Activated CD8-positive, alpha-beta T cell treated with anti-CD3 and anti-CD28 coated beads, Interleukin-2, amount 10 ng/mL, durations not matched to agents 7 days and 5 days (primary cell): ENCODE results near the gene TULP4. TPM values are rescaled to one million over a fixed set of nuclear protein-coding genes. Genes with fewer than 3 reads are reported as not detected.
"Not testable (repeated sequence)": the region's sequence is repeated elsewhere in the genome, so short reads cannot be mapped to it uniquely, and the experiment has no call there.

Experiments
- ATAC-seq: fragments of 150-1000 bp; cut with Tn5 transposase; one replicate; pipeline ENCODE4 v1.10.0; 2021; ENCODE audit warnings: moderate library complexity
- CTCF ChIA-PET: fragments of 350-600 bp; sonication (Branson Sonifier 250); formaldehyde crosslinking; loops from one replicate; lab custom pipeline; 2021; ENCODE audit warnings: antibody characterized with exemption; lab: Charles Lee
- POLR2A ChIA-PET: fragments of 350-600 bp; sonication (Branson Sonifier 250); formaldehyde crosslinking; loops from one replicate; lab custom pipeline; 2021; ENCODE audit warnings: antibody characterized with exemption; lab: Charles Lee
- DNase-seq: peaks from one replicate; pipeline ENCODE4 v3.0.0-alpha.2; 2020
- H3K27ac Mint-ChIP-seq: one replicate; pipeline ENCODE4 v1.8.0; 2021; ENCODE audit warnings: mild to moderate bottlenecking, mixed read lengths
- H3K27me3 Mint-ChIP-seq: one replicate; pipeline ENCODE4 v1.8.0; 2021; ENCODE audit warnings: low read depth, mixed read lengths
- H3K36me3 Mint-ChIP-seq: one replicate; pipeline ENCODE4 v1.8.0; 2021; ENCODE audit warnings: low read depth, mixed read lengths
- H3K4me1 Mint-ChIP-seq: one replicate; pipeline ENCODE4 v1.8.0; 2021; ENCODE audit warnings: low read depth, mixed read lengths
- H3K4me3 Mint-ChIP-seq: one replicate; pipeline ENCODE4 v1.8.0; 2021; ENCODE audit warnings: mild to moderate bottlenecking, mixed read lengths
- H3K9me3 Mint-ChIP-seq: one replicate; pipeline ENCODE4 v1.8.0; 2022; ENCODE audit warnings: mixed read lengths; ENCODE audit not compliant: insufficient read depth
- total RNA-seq, 2 experiments: library from RNA; stranded (reverse); gene quantifications; one replicate each; pipeline ENCODE4 v1.2.3, GENCODE V29; 2021

TULP4 gene
- total RNA-seq, 2 experiments from 2014 or later = 29.6 to 33.9 TPM

DNA sequence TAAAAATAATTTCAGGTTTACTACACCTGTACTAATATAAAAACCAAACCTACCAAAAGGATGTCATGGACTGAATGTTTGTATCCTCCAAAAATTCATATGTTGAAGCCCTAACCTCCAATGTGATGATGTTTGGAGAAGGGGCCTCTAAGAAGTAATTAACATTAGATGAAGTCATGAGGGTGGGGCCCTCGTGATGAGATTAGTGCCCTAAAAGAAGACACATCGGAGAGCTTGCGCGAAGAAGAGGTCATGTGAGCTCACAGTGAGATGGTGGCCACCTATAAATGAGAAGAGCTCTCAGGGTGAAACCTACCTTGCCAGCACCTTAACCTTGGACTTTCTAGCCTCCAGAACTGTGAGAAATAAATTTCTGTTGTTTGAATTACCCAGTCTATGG, 20.8 kb downstream of the TULP4 start:
- no peak overlapping the region for H3K27ac Mint-ChIP-seq
- DNase-seq (no peak), ATAC-seq (no peak)
- H3K4me1 Mint-ChIP-seq = no peaks in the 10 kb centered on the region
- H3K36me3 Mint-ChIP-seq = peaks cover 14% of the 10 kb centered on the region
- ChIA-PET POLR2A (no interaction called here), CTCF (interaction anchor here (1.3 kb wide), 1 partner anchor 119 kb away, joined by 3 read pairs; no protein-coding TSS in a partner anchor)
- no peak overlapping the region for H3K4me3 Mint-ChIP-seq
- H3K9me3 Mint-ChIP-seq = peaks cover 3% of the 10 kb centered on the region
- H3K27me3 Mint-ChIP-seq = no peaks in the 10 kb centered on the region

DNA sequence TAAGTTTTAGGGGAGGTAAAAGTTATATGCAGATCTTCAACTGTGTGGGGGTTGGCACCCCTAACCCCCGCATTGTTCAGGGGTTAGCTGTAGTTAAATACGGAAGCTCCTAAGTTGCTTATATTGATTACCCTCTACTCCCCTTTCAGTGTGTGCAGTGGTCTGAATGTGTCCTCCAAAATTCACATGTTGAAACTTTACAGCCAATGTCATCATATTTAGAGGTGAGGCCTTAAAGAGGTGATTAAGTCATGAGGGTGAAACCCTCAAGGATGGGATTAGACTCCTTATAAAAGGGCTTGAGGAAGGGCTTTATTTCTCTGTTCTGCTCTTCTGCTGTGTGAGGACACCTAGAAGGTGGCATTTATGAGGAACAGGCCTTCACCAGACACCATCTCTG, 22.3 kb downstream of the TULP4 start:
- no peak for DNase-seq
- no peak overlapping the region for H3K4me3 Mint-ChIP-seq
- H3K36me3 Mint-ChIP-seq = peaks cover 14% of the 10 kb centered on the region
- peaks cover 3% of the 10 kb centered on the region for H3K9me3 Mint-ChIP-seq
- H3K27me3 Mint-ChIP-seq = no peaks in the 10 kb centered on the region
- ATAC-seq = no peak
- no peaks in the 10 kb centered on the region for H3K4me1 Mint-ChIP-seq
- no peak overlapping the region for H3K27ac Mint-ChIP-seq
- ChIA-PET CTCF (no interaction called here), POLR2A (no interaction called here)

DNA sequence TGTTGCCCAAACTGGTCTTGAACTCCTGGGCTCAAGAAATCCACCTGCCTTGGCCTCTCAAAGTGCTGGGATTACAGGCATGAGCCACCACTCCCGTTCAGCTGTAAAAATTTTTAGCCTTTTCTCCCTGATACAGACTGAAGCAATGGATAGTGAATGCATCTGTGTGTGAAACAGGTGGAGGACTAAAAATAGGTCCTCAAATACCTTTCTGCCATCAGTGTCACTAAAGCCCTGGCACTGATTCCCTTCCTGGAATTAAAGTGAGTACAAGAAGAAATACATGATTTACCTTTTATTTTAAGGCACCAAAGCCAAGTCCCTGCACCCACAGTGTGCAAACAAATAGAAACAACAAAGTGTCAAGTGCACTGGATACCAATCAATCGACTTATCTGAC, 25.1 kb downstream of the TULP4 start:
- DNase-seq (no peak), ATAC-seq (no peak)
- POLR2A ChIA-PET = no interaction called here
- Mint-ChIP-seq H3K27me3 (no peaks in the 10 kb centered on the region), H3K4me1 (no peaks in the 10 kb centered on the region), H3K9me3 (peaks cover under 1% of the 10 kb centered on the region), H3K36me3 (peaks cover 12% of the 10 kb centered on the region), H3K4me3 (no peak overlapping the region), H3K27ac (no peak overlapping the region)
- CTCF ChIA-PET = no interaction called here

DNA sequence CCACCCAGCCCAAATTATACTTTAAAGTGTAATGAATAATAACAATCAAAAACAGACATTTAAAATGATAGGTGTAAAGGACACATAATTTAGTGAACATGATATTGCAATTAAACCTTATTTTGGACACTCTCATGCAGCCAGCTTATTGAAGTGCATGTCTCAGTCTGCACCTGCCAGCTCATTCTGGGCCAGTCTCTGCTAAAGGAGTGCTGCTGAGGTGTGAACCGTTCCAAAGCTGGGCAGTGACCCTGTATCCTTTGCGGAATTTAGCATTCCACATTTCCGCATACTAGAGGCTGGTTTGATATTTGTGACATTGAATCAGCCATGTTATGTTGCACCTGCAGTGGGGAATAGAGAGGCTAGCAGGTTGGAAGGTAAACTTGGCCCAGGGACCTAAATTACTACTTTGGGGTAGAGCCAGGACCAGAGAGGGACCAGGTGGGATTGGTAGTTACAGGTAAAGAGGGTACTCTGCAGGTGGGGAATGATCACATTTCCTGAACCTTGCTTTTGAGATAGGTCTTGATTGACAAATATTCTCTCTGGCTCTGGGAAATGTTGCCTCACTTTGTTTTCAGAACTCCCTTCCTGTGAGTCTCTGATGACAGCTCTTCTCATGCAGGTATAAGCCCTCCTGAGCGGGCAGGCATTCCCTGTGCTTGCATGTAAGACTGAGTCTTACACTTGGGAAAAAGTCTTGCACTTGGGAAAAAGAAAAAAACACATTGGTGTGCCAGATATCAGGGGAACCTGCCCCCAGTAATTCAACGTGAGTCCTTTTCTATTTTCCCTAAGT, 26.2 kb downstream of the TULP4 start:
- H3K27ac Mint-ChIP-seq = no peak overlapping the region
- ChIA-PET CTCF (no interaction called here), POLR2A (no interaction called here)
- ATAC-seq (no peak), DNase-seq (no peak)
- no peaks in the 10 kb centered on the region for H3K9me3 Mint-ChIP-seq
- H3K4me3 Mint-ChIP-seq = no peak overlapping the region
- H3K27me3 Mint-ChIP-seq = no peaks in the 10 kb centered on the region
- no peaks in the 10 kb centered on the region for H3K4me1 Mint-ChIP-seq
- H3K36me3 Mint-ChIP-seq = peaks cover 3% of the 10 kb centered on the region

DNA sequence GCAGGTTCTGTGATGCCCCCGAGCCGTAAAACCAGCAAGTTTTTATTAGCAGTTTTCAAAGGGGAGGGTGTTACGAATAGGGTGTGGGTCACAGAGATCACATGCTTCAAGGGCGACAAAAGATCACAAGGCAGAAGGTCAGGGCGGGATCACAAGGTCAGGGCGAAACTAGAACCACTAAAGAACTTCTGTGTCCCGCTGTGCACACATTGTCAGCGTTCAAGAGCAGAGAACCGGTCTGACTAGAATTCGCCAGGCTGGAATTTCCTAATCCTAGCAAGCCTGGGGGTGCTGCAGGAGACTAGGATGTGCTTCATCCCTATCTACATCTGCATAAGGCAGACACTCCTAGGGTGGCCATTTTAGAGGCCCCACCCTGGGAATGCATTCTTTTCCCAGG, 26.9 kb downstream of the TULP4 start:
- ATAC-seq, H3K4me1 Mint-ChIP-seq, H3K4me3 Mint-ChIP-seq, H3K36me3 Mint-ChIP-seq, DNase-seq, H3K27me3 Mint-ChIP-seq, CTCF ChIA-PET, POLR2A ChIA-PET, H3K27ac Mint-ChIP-seq, H3K9me3 Mint-ChIP-seq: not testable (repeated sequence)

DNA sequence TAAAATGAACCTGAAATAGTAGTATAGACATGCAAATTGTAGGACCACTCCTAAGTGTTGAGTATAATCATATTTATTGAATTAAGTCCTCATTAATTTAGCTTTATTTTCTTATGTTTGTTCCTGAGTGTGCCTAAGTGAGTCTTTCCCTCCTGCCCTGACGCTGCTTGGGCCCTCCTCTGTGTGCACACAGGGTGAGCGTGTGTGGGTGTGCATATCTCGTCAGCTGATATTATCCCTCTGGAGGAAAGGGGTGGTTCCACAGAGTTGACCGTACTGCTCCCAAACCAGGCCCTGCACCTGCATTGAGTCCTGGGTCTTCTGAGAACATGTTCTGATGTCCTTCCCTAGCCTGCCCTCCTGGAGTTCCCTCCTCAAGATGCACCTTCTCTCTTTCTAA, 28.0 kb downstream of the TULP4 start:
- ATAC-seq = no peak
- peaks cover 6% of the 10 kb centered on the region for H3K9me3 Mint-ChIP-seq
- no peak overlapping the region for H3K27ac Mint-ChIP-seq
- CTCF ChIA-PET = no interaction called here
- no peaks in the 10 kb centered on the region for H3K4me1 Mint-ChIP-seq
- H3K36me3 Mint-ChIP-seq = peaks cover 6% of the 10 kb centered on the region
- no peaks in the 10 kb centered on the region for H3K27me3 Mint-ChIP-seq
- POLR2A ChIA-PET = no interaction called here
- H3K4me3 Mint-ChIP-seq = no peak overlapping the region
- DNase-seq = no peak

DNA sequence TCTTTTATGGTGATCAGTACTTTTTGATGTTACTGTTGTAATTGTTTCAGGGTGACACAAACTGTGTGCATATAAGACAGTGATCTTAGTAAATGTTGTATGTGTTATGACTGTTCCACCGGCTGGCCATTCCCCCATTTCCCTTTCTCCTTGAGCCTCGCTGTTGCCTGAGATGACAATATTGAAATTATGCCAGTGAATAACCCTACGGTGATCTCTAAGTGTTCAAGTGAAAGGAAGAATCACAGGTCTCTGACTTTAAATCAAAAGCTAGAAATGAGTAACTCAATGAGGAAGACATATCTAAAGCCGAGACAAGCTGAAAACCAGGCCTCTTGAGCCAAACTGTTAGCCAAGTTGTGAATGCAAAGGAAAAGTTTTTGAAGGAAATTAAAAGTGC, 32.3 kb downstream of the TULP4 start:
- Mint-ChIP-seq H3K27me3 (no peaks in the 10 kb centered on the region), H3K4me3 (no peak overlapping the region), H3K4me1 (no peaks in the 10 kb centered on the region), H3K9me3 (peaks cover 13% of the 10 kb centered on the region), H3K36me3 (peaks cover 20% of the 10 kb centered on the region), H3K27ac (no peak overlapping the region)
- CTCF ChIA-PET = no interaction called here
- no peak for DNase-seq
- no peak for ATAC-seq
- POLR2A ChIA-PET = interaction anchor here (0.6 kb wide), 1 partner anchor 19 kb away, joined by 3 read pairs; no protein-coding TSS in a partner anchor

DNA sequence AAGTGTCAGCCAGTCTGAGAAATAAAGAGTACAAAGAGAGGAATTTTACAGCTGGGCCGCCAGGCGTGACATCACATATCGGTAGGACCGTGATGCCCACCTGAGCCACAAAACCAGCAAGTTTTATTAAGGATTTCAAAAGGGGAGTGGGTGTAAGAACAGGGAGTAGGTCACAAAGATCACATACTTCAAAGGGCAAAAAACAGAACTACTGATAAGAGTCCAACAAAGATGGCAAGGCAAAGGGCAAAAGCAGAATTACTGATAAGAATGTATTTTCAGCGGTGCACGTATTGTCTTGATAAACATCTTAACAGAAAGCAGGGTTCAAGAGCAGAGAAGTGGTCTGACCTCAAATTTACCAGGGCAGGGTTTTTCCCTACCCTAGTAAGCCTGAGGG, 33.2 kb downstream of the TULP4 start:
- not testable (repeated sequence) for ATAC-seq, H3K27ac Mint-ChIP-seq, DNase-seq

DNA sequence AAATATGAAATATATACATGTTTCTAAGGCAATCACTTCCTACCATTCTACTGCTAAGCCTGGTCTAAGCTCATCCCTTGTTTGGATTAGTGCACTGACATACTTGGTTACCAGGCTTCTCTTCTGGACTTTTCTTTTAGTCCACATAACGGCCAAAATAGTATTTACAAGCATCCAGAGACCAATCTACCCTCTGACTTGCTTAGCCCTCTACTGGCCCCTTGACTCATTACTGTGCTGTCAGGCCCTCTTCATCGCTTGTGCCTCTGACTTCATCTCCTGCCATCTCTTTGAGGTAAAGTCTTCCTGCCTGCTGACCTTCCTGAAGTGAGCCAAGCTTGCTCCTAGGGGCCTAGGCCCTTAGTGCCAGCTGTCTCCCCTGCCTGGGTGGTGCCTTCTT, 35.1 kb downstream of the TULP4 start:
- no peaks in the 10 kb centered on the region for H3K4me1 Mint-ChIP-seq
- H3K27ac Mint-ChIP-seq = no peak overlapping the region
- CTCF ChIA-PET = no interaction called here

More for the DNA sequence above, 33.2 kb downstream of the TULP4 start:
- Mint-ChIP-seq H3K36me3 (peaks cover 20% of the 10 kb centered on the region), H3K9me3 (peaks cover 13% of the 10 kb centered on the region)
- POLR2A ChIA-PET, H3K4me3 Mint-ChIP-seq, H3K27me3 Mint-ChIP-seq, H3K4me1 Mint-ChIP-seq, CTCF ChIA-PET: not testable (repeated sequence)

DNA sequence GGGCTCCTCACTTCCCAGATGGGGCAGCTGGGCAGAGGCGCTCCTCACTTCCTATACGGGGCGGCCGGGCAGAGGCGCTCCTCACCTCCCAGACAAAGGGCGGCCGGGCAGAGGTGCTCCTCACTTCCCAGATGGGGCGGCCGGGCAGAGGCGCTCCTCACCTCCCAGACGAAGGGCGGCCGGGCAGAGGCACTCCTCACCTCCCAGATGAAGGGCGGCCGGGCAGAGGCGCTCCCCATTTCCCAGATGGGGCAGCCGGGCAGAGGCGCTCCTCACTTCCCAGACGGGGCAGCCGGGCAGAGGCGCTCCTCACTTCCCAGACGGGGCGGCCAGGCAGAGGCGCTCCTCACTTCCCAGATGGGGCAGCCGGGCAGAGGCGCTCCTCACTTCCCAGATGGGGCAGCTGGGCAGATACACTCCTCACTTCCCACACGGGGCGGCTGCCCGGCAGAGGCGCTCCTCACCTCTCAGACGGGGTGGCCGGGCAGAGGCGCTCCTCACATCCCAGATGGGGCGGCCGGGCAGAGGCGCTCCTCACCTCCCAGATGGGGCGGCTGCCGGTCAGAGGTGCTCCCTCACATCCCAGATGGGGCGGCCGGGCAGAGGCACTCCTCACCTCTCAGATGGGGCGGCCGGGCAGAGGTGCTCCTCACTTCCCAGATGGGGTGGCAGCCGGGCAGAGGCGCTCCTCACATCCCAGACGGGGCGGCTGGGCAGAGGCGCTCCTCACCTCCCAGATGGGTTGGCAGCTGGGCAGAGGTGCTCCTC, 36.7 kb downstream of the TULP4 start:
- Mint-ChIP-seq H3K9me3 (peaks cover 13% of the 10 kb centered on the region), H3K36me3 (peaks cover 20% of the 10 kb centered on the region)
- CTCF ChIA-PET, POLR2A ChIA-PET, H3K4me3 Mint-ChIP-seq, ATAC-seq, H3K27me3 Mint-ChIP-seq, DNase-seq, H3K27ac Mint-ChIP-seq, H3K4me1 Mint-ChIP-seq: not testable (repeated sequence)

More for the DNA sequence above, 35.1 kb downstream of the TULP4 start:
- H3K27me3 Mint-ChIP-seq = no peaks in the 10 kb centered on the region
- H3K9me3 Mint-ChIP-seq = peaks cover 13% of the 10 kb centered on the region
- no peak overlapping the region for H3K4me3 Mint-ChIP-seq
- ATAC-seq (no peak), DNase-seq (no peak)
- peaks cover 20% of the 10 kb centered on the region for H3K36me3 Mint-ChIP-seq
- POLR2A ChIA-PET = no interaction called here

DNA sequence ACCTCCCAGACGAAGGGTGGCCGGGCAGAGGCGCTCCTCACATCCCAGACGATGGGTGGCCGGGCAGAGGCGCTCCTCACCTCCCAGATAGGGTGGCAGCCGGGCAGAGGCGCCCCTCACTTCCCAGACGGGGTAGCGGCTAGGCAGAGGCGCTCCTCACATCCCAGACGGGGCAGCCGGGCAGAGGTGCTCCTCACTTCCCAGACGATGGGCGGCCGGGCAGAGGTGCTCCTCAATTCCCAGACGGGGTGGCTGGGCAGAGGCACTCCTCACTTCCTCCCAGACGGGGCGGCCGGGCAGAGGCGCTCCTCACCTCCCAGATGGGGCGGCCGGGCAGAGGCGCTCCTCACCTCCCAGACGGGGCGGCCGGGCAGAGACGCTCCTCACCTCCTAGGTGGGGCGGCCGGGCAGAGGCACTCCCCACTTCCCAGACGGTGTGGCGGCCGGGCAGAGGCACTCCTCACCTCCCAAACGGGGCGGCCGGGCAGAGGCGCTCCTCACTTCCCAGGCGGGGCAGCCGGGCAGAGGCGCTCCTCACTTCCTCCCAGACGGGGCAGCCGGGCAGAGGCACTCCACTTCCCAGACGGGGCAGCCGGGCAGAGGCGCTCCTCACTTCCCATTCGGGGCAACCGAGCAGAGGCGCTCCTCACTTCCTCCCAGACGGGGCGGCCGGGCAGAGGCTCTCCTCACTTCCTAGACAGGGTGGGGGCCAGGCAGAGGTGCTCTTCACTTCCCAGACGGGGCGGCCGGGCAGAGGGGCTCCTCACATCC, 37.4 kb downstream of the TULP4 start:
- peaks cover 16% of the 10 kb centered on the region for H3K36me3 Mint-ChIP-seq
- H3K27ac Mint-ChIP-seq, POLR2A ChIA-PET: not testable (repeated sequence)

More for the DNA sequence above, 37.4 kb downstream of the TULP4 start:
- H3K4me3 Mint-ChIP-seq, H3K27me3 Mint-ChIP-seq, DNase-seq, CTCF ChIA-PET, H3K4me1 Mint-ChIP-seq, ATAC-seq, H3K9me3 Mint-ChIP-seq: not testable (repeated sequence)
